Cardiac muscle cell (in vitro differentiated cells and primary cell): Measurements from ENCODE around the gene SRSF12. TPM values are rescaled to one million over a fixed set of nuclear protein-coding genes. Genes with fewer than 3 reads are reported as not detected.
"Not testable (repeated sequence)": the region's sequence is repeated elsewhere in the genome, so short reads cannot be mapped to it uniquely, and the experiment has no call there.

Experiments used
- DNase-seq, 2 donors: peaks; one replicate each; pipeline versions ENCODE4 v3.0.0 to v3.0.0-alpha.2; 2010 to 2017; ENCODE audit warnings: low read depth in 1 of 2, low spot score in 1 of 2
- H3K27ac ChIP-seq: fragments of 200-600 bp; sonication (generic); 2 replicates; pipeline ENCODE4 v1.5.1; 2016
- H3K27me3 ChIP-seq: fragments of 200-600 bp; sonication (generic); 2 replicates; pipeline ENCODE4 v1.6.0; 2016; ENCODE audit warnings: control low read depth
- H3K36me3 ChIP-seq: fragments of 200-600 bp; sonication (generic); 2 replicates; pipeline ENCODE4 v1.5.1; 2016; ENCODE audit warnings: control low read depth
- H3K4me1 ChIP-seq: fragments of 200-600 bp; sonication (generic); 2 replicates; pipeline ENCODE4 v1.8.1; 2017; ENCODE audit warnings: low read depth, mild to moderate bottlenecking, mixed run types
- H3K4me3 ChIP-seq: fragments of 200-600 bp; sonication (generic); 2 replicates; pipeline ENCODE4 v1.5.1; 2016; ENCODE audit warnings: mild to moderate bottlenecking
- H3K9me3 ChIP-seq: fragments of 200-600 bp; sonication (generic); 2 replicates; pipeline ENCODE4 v1.5.1; 2017; ENCODE audit warnings: low read depth, mild to moderate bottlenecking, control low read depth
- CTCF ChIP-seq: IDR thresholded peaks from 2 replicates; pipeline ENCODE4 v1.5.1; 2012; ENCODE audit warnings: low read depth, mild to moderate bottlenecking, low read length
- polyA plus RNA-seq: library from polyadenylated mRNA; unstranded; fragments of >200 nt; fragmentation: Nextera tagmentation; extraction: Ambion mirVana; gene quantifications from 2 replicates; pipeline ENCODE4 v1.2.1, GENCODE V29; 2016
- total RNA-seq: library from RNA; depleted of rRNA; stranded (reverse); fragments of >200 nt; gene quantifications from 2 replicates; pipeline ENCODE4 v1.2.3, GENCODE V29; 2016

The SRSF12 gene
- total and polyA plus RNA-seq, 2 experiments from 2014 or later = 4.1 to 7.0 TPM

GRCh38 chr6:89067796-89068195, 50.1 kb downstream of the SRSF12 start:
- Histone ChIP-seq H3K4me3 (no peak overlapping the region), H3K36me3 (no peaks in the 10 kb centered on the region), H3K4me1 (peaks cover 9% of the 10 kb centered on the region), H3K9me3 (no peaks in the 10 kb centered on the region), H3K27ac (no peak overlapping the region), H3K27me3 (no peaks in the 10 kb centered on the region)
- TF ChIP-seq CTCF = no peak
- DNase-seq = no peak

- Histone ChIP-seq H3K27me3 (no peaks in the 10 kb centered on the region), H3K36me3 (no peaks in the 10 kb centered on the region), H3K9me3 (no peaks in the 10 kb centered on the region), H3K4me1 (peaks cover 2% of the 10 kb centered on the region), H3K4me3 (no peak overlapping the region), H3K27ac (no peak overlapping the region)
- no peak for DNase-seq
- no peak for TF ChIP-seq CTCF
These were observed 50.8 kb downstream of the SRSF12 start for GRCh38 chr6:89066940-89067646.

- H3K27me3 ChIP-seq, H3K4me3 ChIP-seq, H3K9me3 ChIP-seq, H3K4me1 ChIP-seq, DNase-seq, H3K27ac ChIP-seq, H3K36me3 ChIP-seq: not testable (repeated sequence)
These were observed 51.8 kb downstream of the SRSF12 start for GRCh38 chr6:89066121-89066520.

- H3K27me3 ChIP-seq, H3K27ac ChIP-seq, H3K36me3 ChIP-seq, H3K4me3 ChIP-seq, H3K4me1 ChIP-seq, H3K9me3 ChIP-seq, DNase-seq: not testable (repeated sequence)
These were observed 52.9 kb downstream of the SRSF12 start for GRCh38 chr6:89064931-89065330.

GRCh38 chr6:89063881-89064280, 54.0 kb downstream of the SRSF12 start:
- Histone ChIP-seq H3K27ac (no peak overlapping the region), H3K9me3 (no peaks in the 10 kb centered on the region)
- no peak for TF ChIP-seq CTCF

GRCh38 chr6:89059227-89059626, 58.6 kb downstream of the SRSF12 start:
- no peaks in the 10 kb centered on the region for H3K36me3 ChIP-seq
- H3K27ac ChIP-seq = no peak overlapping the region
- TF ChIP-seq CTCF = no peak
- no peak for DNase-seq
- no peaks in the 10 kb centered on the region for H3K9me3 ChIP-seq
- H3K4me3 ChIP-seq = no peak overlapping the region
- no peaks in the 10 kb centered on the region for H3K27me3 ChIP-seq
- no peaks in the 10 kb centered on the region for H3K4me1 ChIP-seq

More at GRCh38 chr6:89063881-89064280, 54.0 kb downstream of the SRSF12 start:
- Histone ChIP-seq H3K4me1 (no peaks in the 10 kb centered on the region), H3K4me3 (no peak overlapping the region), H3K36me3 (no peaks in the 10 kb centered on the region), H3K27me3 (no peaks in the 10 kb centered on the region)
- DNase-seq = no peak
